Measurements from ENCODE around the gene REM2. TPM values are rescaled to one million over a fixed set of nuclear protein-coding genes. Genes with fewer than 3 reads are reported as not detected.

The REM2 gene
- polyA plus RNA-seq, 1 donor (not counting 4 experiments of a cell fraction or from before 2014, with no cell fraction given): 0.05 TPM

GRCh38 chr14:22895402-22895801 is 12.4 kb downstream of the REM2 start:
- no peak for TF ChIP-seq CTCF (optimal IDR thresholded peaks at IDR 0.05 in 1 of 3, IDR thresholded peaks at IDR 0.05 in 1 of 3, conservative IDR thresholded peaks at IDR 0.05 in 1 of 3; ENCODE audit: extremely low read depth in 1 of 3, insufficient read depth in 2 of 3, low read length in 3 of 3)
- Histone ChIP-seq H3K4me3 (ENCODE audit: control insufficient read depth in 2 of 3, extremely low read depth in 1 of 3, insufficient read depth in 2 of 3, low read depth in 1 of 3, low read length in 3 of 3) (no peak overlapping the region), H3K27me3 (ENCODE audit: control insufficient read depth, extremely low read depth, insufficient read depth, low read length) (no peaks in the 10 kb centered on the region), H3K9me3 (ENCODE audit: control insufficient read depth, low read depth, low read length) (no peaks in the 10 kb centered on the region), H3K9me1 (ENCODE audit: control insufficient read depth, extremely low read depth, insufficient read depth, low read length) (no peaks in the 10 kb centered on the region), H3K9ac (ENCODE audit: control insufficient read depth, extremely low read depth, insufficient read depth, low read length) (no peak overlapping the region), H3K4me1 (ENCODE audit: control insufficient read depth, extremely low read depth, insufficient read depth, low read length) (peaks cover 17% of the 10 kb centered on the region), H3K36me3 (ENCODE audit: control insufficient read depth in 2 of 2, extremely low read depth in 1 of 2, insufficient read depth in 2 of 2, low read length in 2 of 2) (no peaks in the 10 kb centered on the region), H4K20me1 (ENCODE audit: control insufficient read depth, extremely low read depth, insufficient read depth, low read length) (no peaks in the 10 kb centered on the region), H2AFZ (ENCODE audit: control insufficient read depth, low read length) (no peak overlapping the region), H3K79me2 (ENCODE audit: control insufficient read depth, insufficient read depth, low read length) (no peaks in the 10 kb centered on the region), H3K27ac (ENCODE audit: control insufficient read depth, insufficient read depth, low read length) (no peak overlapping the region), H3K4me2 (ENCODE audit: control insufficient read depth, extremely low read depth, insufficient read depth, low read depth, low read length) (no peak overlapping the region)
- dilution Hi-C loops (cut with MboI; ENCODE audit: extremely low pct_ligation_motif_present, low sequenced_read_pairs): no loop called here
- no peak for DNase-seq (ENCODE audit: low read depth, low spot score)
- no peak for FAIRE-seq

DNA sequence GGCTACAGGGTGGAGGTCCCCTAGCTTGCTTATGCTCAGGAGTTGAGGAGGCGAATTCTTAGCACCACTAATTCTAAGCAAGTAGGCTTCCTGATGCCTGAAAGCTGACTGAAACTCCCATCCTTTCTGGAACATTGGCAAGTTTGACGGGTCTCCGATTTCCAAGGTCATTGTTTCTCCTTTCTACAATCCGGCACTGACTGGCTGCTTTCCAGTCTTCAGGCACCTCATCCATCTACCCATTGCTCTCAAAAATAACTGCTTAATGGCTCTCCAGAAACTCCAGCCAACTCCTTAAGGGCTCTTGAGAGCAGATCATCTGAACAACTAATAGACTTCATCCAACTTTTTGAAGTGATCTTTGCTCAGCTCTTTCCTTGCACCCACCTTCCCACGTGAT is 13.3 kb downstream of the REM2 start:
- Histone ChIP-seq H3K27ac (ENCODE audit: control insufficient read depth, insufficient read depth, low read length) (no peak overlapping the region), H3K27me3 (ENCODE audit: control insufficient read depth, extremely low read depth, insufficient read depth, low read length) (no peaks in the 10 kb centered on the region), H2AFZ (ENCODE audit: control insufficient read depth, low read length) (no peak overlapping the region), H3K9me1 (ENCODE audit: control insufficient read depth, extremely low read depth, insufficient read depth, low read length) (no peaks in the 10 kb centered on the region), H3K4me3 (ENCODE audit: control insufficient read depth in 2 of 3, extremely low read depth in 1 of 3, insufficient read depth in 2 of 3, low read depth in 1 of 3, low read length in 3 of 3) (no peak overlapping the region), H3K9me3 (ENCODE audit: control insufficient read depth, low read depth, low read length) (no peaks in the 10 kb centered on the region), H3K79me2 (ENCODE audit: control insufficient read depth, insufficient read depth, low read length) (no peaks in the 10 kb centered on the region), H4K20me1 (ENCODE audit: control insufficient read depth, extremely low read depth, insufficient read depth, low read length) (no peaks in the 10 kb centered on the region), H3K36me3 (ENCODE audit: control insufficient read depth in 2 of 2, extremely low read depth in 1 of 2, insufficient read depth in 2 of 2, low read length in 2 of 2) (peaks cover 7% of the 10 kb centered on the region in 2 experiments), H3K4me2 (ENCODE audit: control insufficient read depth, extremely low read depth, insufficient read depth, low read depth, low read length) (no peak overlapping the region), H3K9ac (ENCODE audit: control insufficient read depth, extremely low read depth, insufficient read depth, low read length) (no peak overlapping the region), H3K4me1 (ENCODE audit: control insufficient read depth, extremely low read depth, insufficient read depth, low read length) (peaks cover 14% of the 10 kb centered on the region)
- TF ChIP-seq CTCF (optimal IDR thresholded peaks at IDR 0.05 in 1 of 3, IDR thresholded peaks at IDR 0.05 in 1 of 3, conservative IDR thresholded peaks at IDR 0.05 in 1 of 3; ENCODE audit: extremely low read depth in 1 of 3, insufficient read depth in 2 of 3, low read length in 3 of 3): no peak
- TF ChIP-seq EZH2 (IDR thresholded peaks at IDR 0.05; ENCODE audit: low read length): no peak
- dilution Hi-C loops (cut with MboI; ENCODE audit: extremely low pct_ligation_motif_present, low sequenced_read_pairs): no loop called here
- no peak for FAIRE-seq
- DNase-seq (ENCODE audit: low read depth, low spot score): no peak
